ENCODE data around the gene DQX1. TPM values are rescaled to one million over a fixed set of nuclear protein-coding genes. Genes with fewer than 3 reads are reported as not detected.

The DQX1 gene
- total and polyA plus RNA-seq, 9 of the 15 experiments (the other 6 are each of a cell fraction or from before 2014, with no cell fraction given): 0.04 to 0.38 (median 0.18) TPM; not detected in 1

- TF ChIP-seq SREBF1 (IDR thresholded peaks at IDR 0.05; ENCODE audit: borderline replicate concordance, low read depth, low read length): no peak
- TF ChIP-seq MNT (conservative IDR thresholded peaks at IDR 0.05): peak in 1 of 2 experiments; percentile 60; a peak in 3 of 4 replicates
- TF ChIP-seq HNRNPH1 (optimal IDR thresholded peaks at IDR 0.05; ENCODE audit: low read depth, low read length): no peak
- peak; percentile 66; the same call in 1 of the 2 replicates for TF ChIP-seq RB1 (IDR thresholded peaks at IDR 0.05; ENCODE audit: low read depth)
- TF ChIP-seq TAF1 (IDR thresholded peaks at IDR 0.05; ENCODE audit: control insufficient read depth, extremely low read depth, insufficient read depth, low read length, severe bottlenecking): peak; percentile 54
- TF ChIP-seq SRSF3 (IDR thresholded peaks at IDR 0.05; ENCODE audit: insufficient read depth, low read length): no peak
- no peak for TF ChIP-seq PTTG1 (tag; IDR thresholded peaks at IDR 0.05; ENCODE audit: low read depth)
- TF ChIP-seq UBTF (IDR thresholded peaks at IDR 0.05; ENCODE audit: borderline replicate concordance in 1 of 2, low read depth in 2 of 2, low read length in 2 of 2): peak; percentile 82 to 97; a peak in 3 of 4 replicates
- no peak for TF ChIP-seq HSF4 (CRISPR knock-in tag; IDR thresholded peaks at IDR 0.05; ENCODE audit: borderline replicate concordance)
- TF ChIP-seq CHD4 (IDR thresholded peaks at IDR 0.05; ENCODE audit: insufficient read depth, insufficient replicate concordance, low read depth, low read length, poor library complexity, severe bottlenecking): no peak
- no peak for TF ChIP-seq ZNF280B (CRISPR knock-in tag; IDR thresholded peaks at IDR 0.05)
- TF ChIP-seq ZNF507 (tag; conservative IDR thresholded peaks at IDR 0.05): no peak
- peak; percentile 82; the same call in 1 of the 2 replicates for TF ChIP-seq RBM34 (IDR thresholded peaks at IDR 0.05; ENCODE audit: borderline replicate concordance, insufficient read depth, low read length)
Observed at GRCh38 chr2:74502720-74503505, 23.1 kb downstream of the DQX1 start (continued).

Measured in K562 (cell line).